Astrocyte of the spinal cord (primary cell): ENCODE results near the gene KCNF1.
A peak's percentile ranks its signal among the peaks of the same experiment; 100 is the strongest.

Source experiments
- DNase-seq: peaks from one replicate; pipeline ENCODE4 v3.0.0; 2011; ENCODE audit warnings: low read depth, low spot score
- H3K4me3 ChIP-seq: 2 replicates; pipeline ENCODE4 v1.5.1; 2011; ENCODE audit warnings: low read depth, mild to moderate bottlenecking, low read length, moderate library complexity
- CTCF ChIP-seq: IDR thresholded peaks from 2 replicates; pipeline ENCODE4 v1.5.1; 2012; ENCODE audit warnings: low read depth, mild to moderate bottlenecking, low read length, inconsistent platforms
- in situ Hi-C: cut with HindIII; loops from 2 replicates; pipeline ENCODE4 v1.10.0; 2017; ENCODE audit warnings: low sequenced_read_pairs

Gene KCNF1

GRCh38 chr2:10879624-10880585, 31.8 kb upstream of the KCNF1 start:
- in situ Hi-C loops = no loop called here
- H3K4me3 ChIP-seq = no peak overlapping the region
- DNase-seq = no peak
- no peak for TF ChIP-seq CTCF

- TF ChIP-seq CTCF = no peak
- in situ Hi-C loops = no loop called here
- no peak for DNase-seq
- no peak overlapping the region for H3K4me3 ChIP-seq
Measured at GRCh38 chr2:10880586-10881321, 31.0 kb upstream of the KCNF1 start.

- DNase-seq = no peak
- in situ Hi-C loops = no loop called here
- TF ChIP-seq CTCF = no peak
- no peak overlapping the region for H3K4me3 ChIP-seq
Measured at GRCh38 chr2:10882568-10882967, 29.2 kb upstream of the KCNF1 start.

GRCh38 chr2:10883066-10883465, 28.7 kb upstream of the KCNF1 start:
- DNase-seq = no peak
- H3K4me3 ChIP-seq = no peak overlapping the region
- in situ Hi-C loops = no loop called here
- TF ChIP-seq CTCF = no peak

- in situ Hi-C loops = no loop called here
- DNase-seq = no peak
- no peak for TF ChIP-seq CTCF
- H3K4me3 ChIP-seq = no peak overlapping the region
Measured at GRCh38 chr2:10883801-10884478, 27.8 kb upstream of the KCNF1 start.

GRCh38 chr2:10884574-10884975, 27.2 kb upstream of the KCNF1 start:
- DNase-seq = peak; percentile 37
- H3K4me3 ChIP-seq = no peak overlapping the region
- no peak for TF ChIP-seq CTCF
- in situ Hi-C loops = no loop called here
